GM18951 (cell line): ENCODE measurements around the gene PRKG2.

Experiments used
- POLR2A ChIP-seq: IDR thresholded peaks from 4 replicates; pipeline ENCODE4 v1.6.1; 2011; ENCODE audit warnings: mild to moderate bottlenecking; ENCODE audit not compliant: insufficient read length, insufficient read depth; ENCODE audit errors: extremely low read depth
- in situ Hi-C: fragments of 300-500 bp; cut with MboI; formaldehyde crosslinking; loops from one replicate; pipeline ENCODE4 v1.12.0; 2022; ENCODE audit warnings: low sequenced_read_pairs, mixed read lengths, inconsistent platforms; ENCODE audit not compliant: unreplicated experiment

The PRKG2 gene

GRCh38 chr4:81131066-81131465 is 84.0 kb downstream of the PRKG2 start:
- no peak for TF ChIP-seq POLR2A
- in situ Hi-C loops = no loop called here

- in situ Hi-C loops = no loop called here
- TF ChIP-seq POLR2A = no peak
Measured at GRCh38 chr4:81130569-81130968, 84.5 kb downstream of the PRKG2 start.

GRCh38 chr4:81120055-81120454 is 95.0 kb downstream of the PRKG2 start:
- TF ChIP-seq POLR2A = no peak
- in situ Hi-C loops = no loop called here

- in situ Hi-C loops = no loop called here
Measured at GRCh38 chr4:81118086-81118485, 96.9 kb downstream of the PRKG2 start.

GRCh38 chr4:81116566-81116965 is 98.5 kb downstream of the PRKG2 start:
- no peak for TF ChIP-seq POLR2A
- in situ Hi-C loops = no loop called here

More at GRCh38 chr4:81118086-81118485, 96.9 kb downstream of the PRKG2 start:
- TF ChIP-seq POLR2A = no peak

GRCh38 chr4:81113024-81113423 is 102.0 kb downstream of the PRKG2 start:
- no peak for TF ChIP-seq POLR2A
- in situ Hi-C loops = no loop called here

GRCh38 chr4:81109356-81109755 is 105.7 kb downstream of the PRKG2 start:
- no peak for TF ChIP-seq POLR2A
- in situ Hi-C loops = no loop called here

- in situ Hi-C loops = no loop called here
- TF ChIP-seq POLR2A = no peak
Measured at GRCh38 chr4:81106150-81106549, 108.9 kb downstream of the PRKG2 start.

- no peak for TF ChIP-seq POLR2A
- in situ Hi-C loops = no loop called here
Measured at GRCh38 chr4:81102107-81102506, 112.9 kb downstream of the PRKG2 start.

- in situ Hi-C loops = loop anchor here (25.0 kb wide), 1 partner anchor 241 kb away; no protein-coding TSS in a partner anchor
Measured at GRCh38 chr4:81096566-81096965, 118.5 kb downstream of the PRKG2 start.

GRCh38 chr4:81095389-81095788 is 119.6 kb downstream of the PRKG2 start:
- TF ChIP-seq POLR2A = no peak
- in situ Hi-C loops = loop anchor here (25.0 kb wide), 1 partner anchor 242 kb away; no protein-coding TSS in a partner anchor

More at GRCh38 chr4:81096566-81096965, 118.5 kb downstream of the PRKG2 start:
- no peak for TF ChIP-seq POLR2A

GRCh38 chr4:81093720-81094401 is 121.2 kb downstream of the PRKG2 start:
- no peak for TF ChIP-seq POLR2A
- in situ Hi-C loops = loop anchor here (25.0 kb wide), 1 partner anchor 243 kb away; no protein-coding TSS in a partner anchor

- no peak for TF ChIP-seq POLR2A
- in situ Hi-C loops = loop anchor here (25.0 kb wide), 1 partner anchor 251 kb away; no protein-coding TSS in a partner anchor
Measured at GRCh38 chr4:81085979-81086378, 129.0 kb downstream of the PRKG2 start.

- in situ Hi-C loops = loop anchor here (25.0 kb wide), 1 partner anchor 252 kb away; no protein-coding TSS in a partner anchor
- TF ChIP-seq POLR2A = no peak
Measured at GRCh38 chr4:81085291-81085690, 129.7 kb downstream of the PRKG2 start.

GRCh38 chr4:81084634-81085033 is 130.4 kb downstream of the PRKG2 start:
- TF ChIP-seq POLR2A = no peak
- in situ Hi-C loops = loop anchor here (25.0 kb wide), 1 partner anchor 253 kb away; no protein-coding TSS in a partner anchor

- TF ChIP-seq POLR2A = no peak
- in situ Hi-C loops = loop anchor here (25.0 kb wide), 1 partner anchor 253 kb away; no protein-coding TSS in a partner anchor
Measured at GRCh38 chr4:81084029-81084428, 131.0 kb downstream of the PRKG2 start.
